Ovary (tissue), 9 donors: Measurements from ENCODE around the gene KCNS1. TPM values are rescaled to one million over a fixed set of nuclear protein-coding genes. Genes with fewer than 3 reads are reported as not detected.

Source experiments
- DNase-seq, 5 donors: peaks; one replicate each; pipeline ENCODE4 v3.0.0-alpha.2; 2019 to 2020
- H3K27ac ChIP-seq, 2 donors: fragments of 200-600 bp; one replicate each; pipeline versions ENCODE4 v1.5.1 to v1.8.0; 2019 to 2022
- H3K27me3 ChIP-seq: fragments of 200-600 bp; one replicate; pipeline ENCODE4 v1.8.0; 2022
- H3K36me3 ChIP-seq: fragments of 200-600 bp; sonication (generic); one replicate; pipeline ENCODE4 v1.5.1; 2019
- H3K4me1 ChIP-seq: one replicate; pipeline ENCODE4 v1.8.1; 2013; ENCODE audit warnings: mild to moderate bottlenecking, moderate library complexity; ENCODE audit not compliant: insufficient read depth
- H3K4me3 ChIP-seq: fragments of 200-600 bp; sonication (generic); one replicate; pipeline ENCODE4 v1.5.1; 2017
- H3K9me3 ChIP-seq, 2 donors: fragments of 200-600 bp in 1 of 2; sonication (generic) in 1 of 2; one replicate each; pipeline versions ENCODE4 v1.5.1 to v1.8.1; 2013 to 2019; ENCODE audit warnings: mild to moderate bottlenecking in 1 of 2, moderate library complexity in 1 of 2
- EP300 ChIP-seq: sonication (generic); formaldehyde crosslinking; IDR thresholded peaks from one replicate; pipeline ENCODE4 v1.6.1; 2017; ENCODE audit warnings: antibody characterized with exemption
- POLR2A ChIP-seq: fragments of 450-650 bp; IDR thresholded peaks from one replicate; pipeline ENCODE4 v1.6.1; 2017; ENCODE audit warnings: antibody characterized with exemption, mild to moderate bottlenecking, moderate library complexity
- WGBS, 3 donors: extraction: QIAGEN DNeasy Blood & Tissue Kit in 1 of 3; methylation state at CpG; one replicate each; pipeline versions ENCODE4 v1.1.5 to v1.1.7; 2013 to 2017; 5-methylcytosine and 5-hydroxymethylcytosine counted together
- intact Hi-C, 4 donors: fragments of 100-400 bp; cut with DNase I; formaldehyde crosslinking; loops; one replicate each; pipeline versions ENCODE4 v1.11.0 to v1.15.1; 2022 to 2023
- polyA plus RNA-seq, 2 donors: library from polyadenylated mRNA; stranded (reverse); fragments of 200-250 nt in 1 of 2; fragments of 350-450 nt in 1 of 2; fragmentation: Illumina TruSeq in 1 of 2; extraction: RNeasy Lipid Tissue Mini Kit (QIAGEN cat#74804) in 1 of 2; gene quantifications; one replicate each; pipeline ENCODE4 v1.2.3, GENCODE V29; 2013 to 2014
- total RNA-seq, 7 donors: library from RNA; depleted of rRNA in 2 of 7; stranded (reverse); fragments of >200 nt in 2 of 7; fragmentation: NEBNext Ultra II Directional in 3 of 7; extraction: Animal tissue kit (Norgen Biotek cat#: 25700) in 3 of 7; gene quantifications; one replicate each; pipeline versions ENCODE4 v1.1.0 to v1.2.4, GENCODE V29; 2016 to 2023
- TF ChIP-seq, protein P1 (sequence below), 3 donors: fragments of 450-650 bp in 2 of 3; fragments of 200-600 bp in 1 of 3; IDR thresholded peaks; one replicate each; pipeline versions ENCODE4 v1.5.1 to v1.8.0; 2016 to 2022; ENCODE audit warnings: antibody characterized with exemption in 3 of 3, mild to moderate bottlenecking in 1 of 3
- donor health status: DM: no; HTN: no; CAD: no; lungs with moderate emphysema.
- donor health status: DM: no; HTN: no; CAD: no.
- donor health status: Bipolar disorder and iron deficiency.
- donor health status: DM: yes; HTN: yes; CAD: no.
- donor health status: DM: no; HTN: no; CAD: no.
- donor health status: DM: yes; HTN: yes; CAD: no.

The KCNS1 gene
- total and polyA plus RNA-seq, 9 donors = 0.02 to 0.80 TPM; not detected in 7

DNA sequence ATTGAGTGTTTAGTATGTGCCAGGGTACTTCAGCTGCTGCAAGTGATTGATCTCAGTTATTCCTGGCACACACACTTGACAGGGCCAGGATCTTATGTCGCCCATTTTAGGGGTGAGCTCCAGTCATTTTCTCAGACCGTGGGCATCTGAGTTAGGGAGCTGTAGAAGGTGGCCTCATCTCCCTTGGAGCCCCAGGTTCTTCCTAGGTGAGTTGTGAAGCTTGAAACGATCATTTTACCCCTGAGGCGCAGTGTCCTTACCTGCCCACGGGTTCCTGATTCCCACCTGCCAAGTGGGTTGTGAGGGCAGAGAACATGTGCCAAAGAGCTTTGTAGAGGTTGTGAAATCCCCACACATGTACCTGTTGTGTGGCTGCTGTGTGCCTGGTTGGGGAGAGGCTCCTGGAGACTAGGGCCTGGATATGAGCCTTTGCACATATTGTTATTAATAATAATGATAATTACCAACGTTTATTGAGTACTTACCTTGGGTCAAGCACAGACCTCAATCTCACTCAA lies 465 bp upstream of the KCNS1 start:
- H3K9me3 ChIP-seq = no peaks in the 10 kb centered on the region
- intact Hi-C loops = no loop called here
- 67 to 76% (median 71%) methylated on average over 6 of the region's 6 CpGs for WGBS, 3 donors
- no peak for DNase-seq
- TF ChIP-seq, protein P1, sequence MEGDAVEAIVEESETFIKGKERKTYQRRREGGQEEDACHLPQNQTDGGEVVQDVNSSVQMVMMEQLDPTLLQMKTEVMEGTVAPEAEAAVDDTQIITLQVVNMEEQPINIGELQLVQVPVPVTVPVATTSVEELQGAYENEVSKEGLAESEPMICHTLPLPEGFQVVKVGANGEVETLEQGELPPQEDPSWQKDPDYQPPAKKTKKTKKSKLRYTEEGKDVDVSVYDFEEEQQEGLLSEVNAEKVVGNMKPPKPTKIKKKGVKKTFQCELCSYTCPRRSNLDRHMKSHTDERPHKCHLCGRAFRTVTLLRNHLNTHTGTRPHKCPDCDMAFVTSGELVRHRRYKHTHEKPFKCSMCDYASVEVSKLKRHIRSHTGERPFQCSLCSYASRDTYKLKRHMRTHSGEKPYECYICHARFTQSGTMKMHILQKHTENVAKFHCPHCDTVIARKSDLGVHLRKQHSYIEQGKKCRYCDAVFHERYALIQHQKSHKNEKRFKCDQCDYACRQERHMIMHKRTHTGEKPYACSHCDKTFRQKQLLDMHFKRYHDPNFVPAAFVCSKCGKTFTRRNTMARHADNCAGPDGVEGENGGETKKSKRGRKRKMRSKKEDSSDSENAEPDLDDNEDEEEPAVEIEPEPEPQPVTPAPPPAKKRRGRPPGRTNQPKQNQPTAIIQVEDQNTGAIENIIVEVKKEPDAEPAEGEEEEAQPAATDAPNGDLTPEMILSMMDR (IDR thresholded peaks at IDR 0.05) = no peak
- TF ChIP-seq EP300 (no peak), POLR2A (no peak)
- H3K4me1 ChIP-seq = no peaks in the 10 kb centered on the region
- H3K27me3 ChIP-seq = no peaks in the 10 kb centered on the region
- no peak overlapping the region for H3K27ac ChIP-seq
- H3K4me3 ChIP-seq = no peak overlapping the region
- no peaks in the 10 kb centered on the region for H3K36me3 ChIP-seq

DNA sequence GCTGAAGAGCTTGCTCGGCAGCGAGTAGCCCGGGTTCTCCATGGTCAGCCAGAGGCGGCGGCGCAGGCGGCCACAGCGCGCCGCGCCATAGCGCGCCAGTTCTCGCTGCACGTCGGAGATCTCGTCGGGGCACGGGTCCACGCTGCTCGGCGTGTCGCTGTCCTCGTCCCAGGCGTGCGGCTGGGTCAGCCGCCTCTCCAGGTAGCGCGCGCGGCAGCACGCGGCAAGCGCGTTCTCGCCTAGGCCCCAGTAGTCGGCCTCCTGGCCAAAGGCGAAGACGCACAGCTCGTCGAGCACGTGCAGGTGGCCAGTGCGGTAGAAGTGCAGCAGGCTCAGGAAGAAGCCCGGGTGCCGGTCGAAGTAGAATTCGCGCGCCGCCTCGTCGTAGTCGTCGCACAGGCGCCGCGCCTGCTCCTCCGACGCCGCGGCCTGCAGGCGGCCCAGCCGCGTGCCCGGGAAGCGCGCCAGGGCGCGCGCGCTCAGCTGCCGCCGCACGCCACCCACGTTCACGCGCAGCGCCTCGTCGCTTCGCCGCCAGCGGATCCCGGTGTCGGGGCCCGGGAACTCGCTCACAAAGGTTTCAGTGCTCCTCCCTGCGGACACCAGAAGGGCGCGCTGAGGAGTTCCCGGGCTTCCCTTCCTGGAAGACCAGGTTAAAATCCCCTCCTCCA lies 2.7 kb downstream of the KCNS1 start:
- DNase-seq = no peak
- Histone ChIP-seq H3K27ac (no peak overlapping the region), H3K27me3 (no peaks in the 10 kb centered on the region), H3K9me3 (no peaks in the 10 kb centered on the region), H3K4me3 (no peak overlapping the region), H3K36me3 (no peaks in the 10 kb centered on the region), H3K4me1 (no peaks in the 10 kb centered on the region)
- intact Hi-C loops = loop anchor here (5.0 to 10.0 kb wide), 2 partner anchors 83 to 86 kb away; no protein-coding TSS in a partner anchor
- TF ChIP-seq, protein P1 (IDR thresholded peaks at IDR 0.05) = no peak
- TF ChIP-seq POLR2A (no peak), EP300 (no peak)
- 2 to 4% (median 3%) methylated on average over 87 to 91 of the region's 91 CpGs for WGBS, 3 donors

DNA sequence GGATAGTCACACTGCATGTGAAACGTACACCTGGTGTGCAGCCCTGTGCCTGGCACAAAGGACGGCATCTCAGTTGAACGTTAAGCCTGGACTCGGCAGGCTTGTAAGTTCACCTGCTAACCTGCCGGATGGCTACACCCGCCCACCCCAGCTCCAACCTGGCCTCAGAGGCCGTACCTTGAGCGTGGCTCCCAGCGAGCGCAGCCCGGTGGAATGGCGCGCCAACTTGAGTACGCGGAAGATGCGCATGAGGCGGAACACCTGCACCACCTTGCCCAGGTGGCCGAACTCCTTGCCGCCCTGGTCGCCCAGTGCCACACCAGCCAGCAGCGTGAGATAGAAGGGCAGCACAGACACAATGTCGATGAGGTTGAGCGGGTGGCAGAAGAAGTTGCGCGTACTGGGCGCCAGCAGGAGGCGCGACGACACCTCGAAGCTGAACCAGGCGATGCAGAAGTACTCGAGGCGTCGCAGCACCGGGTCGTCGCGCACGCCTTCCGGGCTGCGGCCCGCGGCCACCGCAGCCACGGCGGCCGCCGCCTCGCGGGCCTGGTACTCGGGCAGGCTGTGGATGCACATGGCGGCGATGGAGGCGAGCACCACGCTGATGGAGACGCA lies 3.3 kb downstream of the KCNS1 start:
- no peak for DNase-seq

DNA sequence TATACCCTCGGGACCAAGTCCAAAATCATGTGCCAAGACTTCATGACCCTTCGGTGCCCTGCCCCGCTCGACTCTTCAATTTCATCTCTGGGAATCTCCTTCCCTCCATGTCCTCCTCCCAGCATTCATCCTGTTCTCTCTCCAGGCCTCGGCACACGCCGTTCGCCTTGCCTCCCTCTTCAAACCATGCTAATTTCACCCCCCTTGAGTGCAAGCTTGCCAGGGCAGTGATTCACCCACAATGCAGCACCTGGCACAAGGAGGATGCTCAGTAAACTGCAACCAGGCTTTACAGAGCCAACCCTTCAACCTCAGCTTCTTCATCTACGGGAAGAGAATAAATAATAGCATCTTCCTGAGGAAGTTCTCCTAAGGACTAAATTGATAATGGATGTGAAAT lies 4.1 kb downstream of the KCNS1 start:
- TF ChIP-seq EP300 (no peak), POLR2A (no peak)
- TF ChIP-seq, protein P1 (IDR thresholded peaks at IDR 0.05) = no peak
- WGBS, 3 donors = 71 to 78% (median 73%) methylated on average over 9 of the region's 9 CpGs
- no peak for DNase-seq
- no peaks in the 10 kb centered on the region for H3K27me3 ChIP-seq
- no peak overlapping the region for H3K27ac ChIP-seq
- no peaks in the 10 kb centered on the region for H3K9me3 ChIP-seq
- H3K4me3 ChIP-seq = no peak overlapping the region
- intact Hi-C loops = loop anchor here (5.0 to 10.0 kb wide), 2 partner anchors 82 to 84 kb away; no protein-coding TSS in a partner anchor
- H3K36me3 ChIP-seq = no peaks in the 10 kb centered on the region
- H3K4me1 ChIP-seq = no peaks in the 10 kb centered on the region

More for the DNA sequence above, 3.3 kb downstream of the KCNS1 start:
- Histone ChIP-seq H3K9me3 (no peaks in the 10 kb centered on the region), H3K4me3 (no peak overlapping the region), H3K4me1 (no peaks in the 10 kb centered on the region), H3K36me3 (no peaks in the 10 kb centered on the region), H3K27me3 (no peaks in the 10 kb centered on the region), H3K27ac (no peak overlapping the region)
- TF ChIP-seq POLR2A (no peak), EP300 (no peak)
- TF ChIP-seq, protein P1 (IDR thresholded peaks at IDR 0.05) = no peak
- intact Hi-C loops = loop anchor here (5.0 to 10.0 kb wide), 2 partner anchors 83 to 85 kb away; no protein-coding TSS in a partner anchor
- whole genome bisulfite sequencing, 3 donors = 24 to 27% (median 24%) methylated on average over 54 to 56 of the region's 56 CpGs
